Ishikawa (cell line): Measurements from ENCODE around the gene LDAH.

ENCODE experiments used
- CEBPB ChIP-seq: IDR thresholded peaks from 2 replicates; pipeline ENCODE4 v1.6.1; 2012
- CREB1 ChIP-seq: IDR thresholded peaks from 2 replicates; pipeline ENCODE4 v1.6.1; 2012; ENCODE audit warnings: low read depth
- EGR1 ChIP-seq: IDR thresholded peaks from 2 replicates; pipeline ENCODE4 v1.6.1; 2012
- EP300 ChIP-seq: IDR thresholded peaks from 2 replicates; pipeline ENCODE4 v1.6.1; 2012; ENCODE audit warnings: borderline replicate concordance
- FOXM1 ChIP-seq: IDR thresholded peaks from 2 replicates; pipeline ENCODE4 v1.6.1; 2012; ENCODE audit warnings: low read depth, borderline replicate concordance
- NFIC ChIP-seq: IDR thresholded peaks from 2 replicates; pipeline ENCODE4 v1.6.1; 2012
- RAD21 ChIP-seq: IDR thresholded peaks from 2 replicates; pipeline ENCODE4 v1.6.1; 2012; ENCODE audit warnings: low read depth
- TAF1 ChIP-seq: IDR thresholded peaks from 2 replicates; pipeline ENCODE4 v1.6.1; 2012; ENCODE audit warnings: low read depth, mild to moderate bottlenecking
- TCF12 ChIP-seq: IDR thresholded peaks from 2 replicates; pipeline ENCODE4 v1.6.1; 2012; ENCODE audit warnings: low read depth
- TEAD4 ChIP-seq: IDR thresholded peaks from 2 replicates; pipeline ENCODE4 v1.6.1; 2012
- YY1 ChIP-seq: IDR thresholded peaks from 2 replicates; pipeline ENCODE4 v1.6.1; 2012; ENCODE audit warnings: low read depth
- ZBTB7A ChIP-seq: IDR thresholded peaks from 2 replicates; pipeline ENCODE4 v1.6.1; 2012; ENCODE audit warnings: low read depth
- TF ChIP-seq, protein P1 (sequence below): IDR thresholded peaks from 2 replicates; pipeline ENCODE4 v1.6.1; 2012; ENCODE audit warnings: low read depth, mild to moderate bottlenecking
- TF ChIP-seq, protein P2 (sequence below): IDR thresholded peaks from 2 replicates; pipeline ENCODE4 v1.6.1; 2012
- TF ChIP-seq, protein P3 (sequence below): IDR thresholded peaks from 2 replicates; pipeline ENCODE4 v1.6.1; 2012

Gene LDAH

DNA sequence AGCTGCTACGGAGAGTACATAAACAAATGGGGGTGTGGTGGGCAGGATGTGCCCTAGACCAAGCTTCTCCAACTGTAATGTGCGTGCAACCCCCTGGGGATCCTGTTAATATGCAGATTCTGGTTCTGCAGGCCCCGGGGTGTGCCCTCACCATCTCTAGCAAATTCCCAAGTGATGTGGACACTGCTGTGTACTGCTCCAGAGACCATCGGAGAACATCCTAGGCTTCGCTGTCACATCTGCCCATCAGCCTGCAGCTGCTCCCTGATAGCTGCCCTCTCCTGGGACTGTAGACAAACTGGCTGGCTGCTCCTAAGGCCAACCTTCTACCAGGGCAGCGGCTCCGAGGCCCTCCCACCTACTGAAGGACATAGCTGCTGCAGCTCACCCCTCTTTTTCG, 175.2 kb downstream of the LDAH start:
- TF ChIP-seq, protein P1, sequence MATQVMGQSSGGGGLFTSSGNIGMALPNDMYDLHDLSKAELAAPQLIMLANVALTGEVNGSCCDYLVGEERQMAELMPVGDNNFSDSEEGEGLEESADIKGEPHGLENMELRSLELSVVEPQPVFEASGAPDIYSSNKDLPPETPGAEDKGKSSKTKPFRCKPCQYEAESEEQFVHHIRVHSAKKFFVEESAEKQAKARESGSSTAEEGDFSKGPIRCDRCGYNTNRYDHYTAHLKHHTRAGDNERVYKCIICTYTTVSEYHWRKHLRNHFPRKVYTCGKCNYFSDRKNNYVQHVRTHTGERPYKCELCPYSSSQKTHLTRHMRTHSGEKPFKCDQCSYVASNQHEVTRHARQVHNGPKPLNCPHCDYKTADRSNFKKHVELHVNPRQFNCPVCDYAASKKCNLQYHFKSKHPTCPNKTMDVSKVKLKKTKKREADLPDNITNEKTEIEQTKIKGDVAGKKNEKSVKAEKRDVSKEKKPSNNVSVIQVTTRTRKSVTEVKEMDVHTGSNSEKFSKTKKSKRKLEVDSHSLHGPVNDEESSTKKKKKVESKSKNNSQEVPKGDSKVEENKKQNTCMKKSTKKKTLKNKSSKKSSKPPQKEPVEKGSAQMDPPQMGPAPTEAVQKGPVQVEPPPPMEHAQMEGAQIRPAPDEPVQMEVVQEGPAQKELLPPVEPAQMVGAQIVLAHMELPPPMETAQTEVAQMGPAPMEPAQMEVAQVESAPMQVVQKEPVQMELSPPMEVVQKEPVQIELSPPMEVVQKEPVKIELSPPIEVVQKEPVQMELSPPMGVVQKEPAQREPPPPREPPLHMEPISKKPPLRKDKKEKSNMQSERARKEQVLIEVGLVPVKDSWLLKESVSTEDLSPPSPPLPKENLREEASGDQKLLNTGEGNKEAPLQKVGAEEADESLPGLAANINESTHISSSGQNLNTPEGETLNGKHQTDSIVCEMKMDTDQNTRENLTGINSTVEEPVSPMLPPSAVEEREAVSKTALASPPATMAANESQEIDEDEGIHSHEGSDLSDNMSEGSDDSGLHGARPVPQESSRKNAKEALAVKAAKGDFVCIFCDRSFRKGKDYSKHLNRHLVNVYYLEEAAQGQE: no peak
- TF ChIP-seq, protein P2, sequence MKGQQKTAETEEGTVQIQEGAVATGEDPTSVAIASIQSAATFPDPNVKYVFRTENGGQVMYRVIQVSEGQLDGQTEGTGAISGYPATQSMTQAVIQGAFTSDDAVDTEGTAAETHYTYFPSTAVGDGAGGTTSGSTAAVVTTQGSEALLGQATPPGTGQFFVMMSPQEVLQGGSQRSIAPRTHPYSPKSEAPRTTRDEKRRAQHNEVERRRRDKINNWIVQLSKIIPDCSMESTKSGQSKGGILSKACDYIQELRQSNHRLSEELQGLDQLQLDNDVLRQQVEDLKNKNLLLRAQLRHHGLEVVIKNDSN: no peak
- TF ChIP-seq FOXM1: no peak
- TF ChIP-seq RAD21: no peak
- no peak for TF ChIP-seq EP300
- TF ChIP-seq, protein P3, sequence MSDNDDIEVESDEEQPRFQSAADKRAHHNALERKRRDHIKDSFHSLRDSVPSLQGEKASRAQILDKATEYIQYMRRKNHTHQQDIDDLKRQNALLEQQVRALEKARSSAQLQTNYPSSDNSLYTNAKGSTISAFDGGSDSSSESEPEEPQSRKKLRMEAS: no peak
- no peak for TF ChIP-seq ZBTB7A
- TF ChIP-seq CREB1: no peak
- no peak for TF ChIP-seq YY1
- TF ChIP-seq TEAD4: no peak
- no peak for TF ChIP-seq TAF1
- no peak for TF ChIP-seq NFIC
- TF ChIP-seq EGR1: no peak
- no peak for TF ChIP-seq CEBPB
- TF ChIP-seq TCF12: no peak

DNA sequence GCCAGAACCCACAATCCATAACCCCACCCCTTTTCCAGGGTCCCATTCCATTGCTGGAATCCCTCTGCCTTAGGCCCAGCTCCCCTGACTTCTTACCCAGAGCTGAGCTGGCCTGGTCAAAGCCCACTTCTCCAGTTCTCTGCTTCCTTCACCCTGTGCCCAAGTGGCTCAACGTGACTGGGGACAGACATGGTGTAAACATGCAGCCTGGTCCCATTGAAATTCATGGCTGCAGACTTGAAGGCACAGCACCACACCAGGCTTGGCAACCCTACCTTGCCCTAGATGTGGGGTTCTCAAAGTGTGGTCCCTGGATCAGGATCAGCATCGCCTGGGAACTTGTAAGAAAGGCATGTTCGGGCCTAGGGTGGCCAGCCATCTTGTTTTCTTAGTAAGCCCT, 175.7 kb downstream of the LDAH start:
- TF ChIP-seq, protein P1: no peak
- no peak for TF ChIP-seq TCF12
- TF ChIP-seq TAF1: no peak
- no peak for TF ChIP-seq TEAD4
- TF ChIP-seq EGR1: no peak
- TF ChIP-seq EP300: no peak
- TF ChIP-seq, protein P2: no peak
- TF ChIP-seq CEBPB: no peak
- TF ChIP-seq FOXM1: no peak
- TF ChIP-seq RAD21: no peak
- TF ChIP-seq, protein P3: no peak
- TF ChIP-seq ZBTB7A: no peak
- TF ChIP-seq YY1: no peak
- no peak for TF ChIP-seq NFIC
- no peak for TF ChIP-seq CREB1

DNA sequence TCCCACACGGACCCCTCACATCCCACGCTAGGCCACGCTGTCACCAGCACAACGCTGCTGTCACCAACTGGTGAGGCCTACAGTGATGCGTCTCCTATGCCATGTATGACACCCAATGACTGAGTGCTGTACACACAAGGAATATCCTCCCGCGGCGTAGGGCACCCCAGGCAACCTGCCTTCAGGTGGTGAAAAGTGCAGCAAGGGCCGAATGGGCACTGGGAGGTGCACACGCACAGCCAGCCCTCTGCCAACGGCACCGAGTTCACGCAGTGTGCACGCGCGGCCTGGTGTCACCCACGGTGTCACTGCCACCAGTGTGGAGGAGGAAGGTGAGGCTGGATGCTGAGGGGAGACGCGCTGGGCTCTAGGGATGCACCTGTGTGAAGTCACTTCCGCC, 176.5 kb downstream of the LDAH start:
- TF ChIP-seq ZBTB7A (no peak), CREB1 (no peak), TCF12 (no peak), RAD21 (no peak), TEAD4 (no peak), CEBPB (no peak), YY1 (no peak), EGR1 (no peak), TAF1 (no peak), FOXM1 (no peak), NFIC (no peak), EP300 (no peak)
- TF ChIP-seq, protein P1: no peak
- TF ChIP-seq, protein P3: no peak
- TF ChIP-seq, protein P2: no peak

DNA sequence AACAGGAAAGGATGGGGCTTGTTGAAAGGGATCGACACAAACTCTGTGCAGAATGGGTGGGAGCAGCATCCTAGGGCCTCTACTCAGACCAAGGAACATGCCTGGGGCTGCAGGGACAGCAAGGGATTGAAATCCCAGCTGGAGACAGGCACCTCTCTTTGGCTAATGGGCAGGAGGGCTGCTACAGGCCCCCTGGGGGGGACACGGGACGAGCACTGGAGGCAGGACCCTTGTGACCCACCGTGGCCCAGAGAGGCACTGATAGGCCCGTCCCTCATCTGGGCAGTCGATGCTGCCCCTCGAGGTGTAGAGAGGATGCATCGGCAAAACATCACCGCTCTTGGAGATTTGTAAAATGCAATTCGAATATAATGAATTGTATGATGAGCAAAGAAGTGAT, 177.1 kb downstream of the LDAH start:
- no peak for TF ChIP-seq RAD21
- TF ChIP-seq, protein P2: no peak
- no peak for TF ChIP-seq EP300
- no peak for TF ChIP-seq EGR1
- no peak for TF ChIP-seq TAF1
- no peak for TF ChIP-seq FOXM1
- no peak for TF ChIP-seq NFIC
- TF ChIP-seq CREB1: no peak
- TF ChIP-seq, protein P1: no peak
- TF ChIP-seq, protein P3: no peak
- TF ChIP-seq TCF12: no peak
- TF ChIP-seq CEBPB: no peak
- no peak for TF ChIP-seq YY1
- no peak for TF ChIP-seq ZBTB7A
- no peak for TF ChIP-seq TEAD4
